Measurements from ENCODE around the gene ERAS. TPM values are rescaled to one million over a fixed set of nuclear protein-coding genes. Genes with fewer than 3 reads are reported as not detected.

Gene ERAS
- total RNA-seq, 1 donor from 2014 or later: not detected

- Histone ChIP-seq H2AFZ (ENCODE audit: low read depth, low read length) (no peak overlapping the region), H3K4me1 (ENCODE audit: insufficient read depth, low read length) (no peaks in the 10 kb centered on the region), H4K20me1 (ENCODE audit: insufficient read depth, low read length) (no peaks in the 10 kb centered on the region), H3K4me3 (ENCODE audit: insufficient read depth, low read depth, low read length) (no peak overlapping the region), H3K79me2 (ENCODE audit: insufficient read depth, low read length) (no peaks in the 10 kb centered on the region), H3K9ac (ENCODE audit: low read length) (no peak overlapping the region), H3K27ac (ENCODE audit: low read depth, low read length) (no peak overlapping the region), H3K36me3 (ENCODE audit: insufficient read depth, low read length) (no peaks in the 10 kb centered on the region), H3K27me3 (ENCODE audit: insufficient read depth, low read length) (peaks cover 3% of the 10 kb centered on the region), H3K9me3 (ENCODE audit: insufficient read depth, low read depth, low read length) (no peaks in the 10 kb centered on the region), H3K4me2 (ENCODE audit: low read length) (no peak overlapping the region)
- no peak for DNase-seq (ENCODE audit: low read depth)
- H3K27me3 Mint-ChIP-seq (ENCODE audit: low read depth, unreplicated experiment): peaks cover 25% of the 10 kb centered on the region
- TF ChIP-seq EZH2 (IDR thresholded peaks at IDR 0.05; ENCODE audit: insufficient read depth, low read length) (no peak), CTCF (IDR thresholded peaks at IDR 0.05; ENCODE audit: insufficient read depth, low read depth, low read length) (no peak)
- FAIRE-seq: no peak
- peaks cover 4% of the 10 kb centered on the region for H3K4me1 Mint-ChIP-seq (ENCODE audit: low read depth, unreplicated experiment)
- no peak overlapping the region for H3K27ac Mint-ChIP-seq (ENCODE audit: unreplicated experiment)
- no peaks in the 10 kb centered on the region for H3K36me3 Mint-ChIP-seq (ENCODE audit: low read depth, unreplicated experiment)
- no peaks in the 10 kb centered on the region for H3K9me3 Mint-ChIP-seq (ENCODE audit: unreplicated experiment)
- H3K4me3 Mint-ChIP-seq (ENCODE audit: unreplicated experiment): no peak overlapping the region
Measured at GRCh38 chrX:48789366-48790220, 36.7 kb upstream of the ERAS start.

GRCh38 chrX:48790477-48790876, 35.8 kb upstream of the ERAS start:
- peaks cover 7% of the 10 kb centered on the region for H3K4me1 Mint-ChIP-seq (ENCODE audit: low read depth, unreplicated experiment)
- TF ChIP-seq CTCF (IDR thresholded peaks at IDR 0.05; ENCODE audit: insufficient read depth, low read depth, low read length): no peak
- TF ChIP-seq EZH2 (IDR thresholded peaks at IDR 0.05; ENCODE audit: insufficient read depth, low read length): no peak
- Histone ChIP-seq H3K9me3 (ENCODE audit: insufficient read depth, low read depth, low read length) (no peaks in the 10 kb centered on the region), H3K4me2 (ENCODE audit: low read length) (no peak overlapping the region), H3K27ac (ENCODE audit: low read depth, low read length) (no peak overlapping the region), H4K20me1 (ENCODE audit: insufficient read depth, low read length) (no peaks in the 10 kb centered on the region), H3K4me3 (ENCODE audit: insufficient read depth, low read depth, low read length) (no peak overlapping the region), H3K36me3 (ENCODE audit: insufficient read depth, low read length) (no peaks in the 10 kb centered on the region), H3K4me1 (ENCODE audit: insufficient read depth, low read length) (peaks cover 7% of the 10 kb centered on the region), H2AFZ (ENCODE audit: low read depth, low read length) (no peak overlapping the region), H3K27me3 (ENCODE audit: insufficient read depth, low read length) (peaks cover 3% of the 10 kb centered on the region), H3K9ac (ENCODE audit: low read length) (no peak overlapping the region), H3K79me2 (ENCODE audit: insufficient read depth, low read length) (no peaks in the 10 kb centered on the region)
- H3K9me3 Mint-ChIP-seq (ENCODE audit: unreplicated experiment): no peaks in the 10 kb centered on the region
- no peak overlapping the region for H3K27ac Mint-ChIP-seq (ENCODE audit: unreplicated experiment)
- no peak overlapping the region for H3K4me3 Mint-ChIP-seq (ENCODE audit: unreplicated experiment)
- H3K36me3 Mint-ChIP-seq (ENCODE audit: low read depth, unreplicated experiment): no peaks in the 10 kb centered on the region
- DNase-seq (ENCODE audit: low read depth) (no peak), FAIRE-seq (no peak)
- H3K27me3 Mint-ChIP-seq (ENCODE audit: low read depth, unreplicated experiment): peaks cover 25% of the 10 kb centered on the region
